H1 (cell line): ENCODE results near the gene GPSM1. TPM values are rescaled to one million over a fixed set of nuclear protein-coding genes. Genes with fewer than 3 reads are reported as not detected.

Experiments
- CTCF ChIA-PET: fragments of 300-600 bp; sonication (Branson Sonifier 250); formaldehyde crosslinking; loops from one replicate; lab custom pipeline; 2021; ENCODE audit not compliant: partially characterized antibody; lab: Charles Lee
- POLR2A ChIA-PET: fragments of 300-600 bp; sonication (Branson Sonifier 250); formaldehyde crosslinking; loops from one replicate; lab custom pipeline; 2021; ENCODE audit warnings: inconsistent platforms; ENCODE audit not compliant: partially characterized antibody; lab: Charles Lee
- DNase-seq, 2 experiments: peaks; one replicate each; pipeline versions ENCODE4 v3.0.0 to v3.0.0-alpha.2; 2010 to 2022; ENCODE audit warnings: low spot score in 2 of 2, low read depth in 1 of 2, mixed read lengths in 1 of 2
- FAIRE-seq: peaks from 2 replicates; lab custom pipeline; 2011; peaks lifted over from hg19 to GRCh38; lab: Jason Lieb, UNC
- H2AFZ ChIP-seq: 2 replicates; pipeline ENCODE4 v1.8.1; 2012; ENCODE audit warnings: low read length, inconsistent platforms
- H2AK5ac ChIP-seq: 2 replicates; pipeline ENCODE4 v1.6.1; 2013; ENCODE audit warnings: low read depth, low read length
- H2BK120ac ChIP-seq: replicated peaks from 2 replicates; pipeline ENCODE3; 2013; ENCODE audit warnings: low read depth, low read length, inconsistent platforms
- H2BK12ac ChIP-seq: 2 replicates; pipeline ENCODE4 v1.6.1; 2013; ENCODE audit warnings: low read depth, low read length
- H2BK15ac ChIP-seq: 2 replicates; pipeline ENCODE4 v1.6.1; 2013; ENCODE audit warnings: low read length
- H2BK20ac ChIP-seq: 2 replicates; pipeline ENCODE4 v1.6.1; 2013; ENCODE audit warnings: low read length
- H2BK5ac ChIP-seq: 2 replicates; pipeline ENCODE4 v1.6.1; 2013; ENCODE audit warnings: low read depth, low read length
- H3K14ac ChIP-seq: 2 replicates; pipeline ENCODE4 v1.6.1; 2013; ENCODE audit warnings: inconsistent platforms; ENCODE audit not compliant: insufficient read length
- H3K18ac ChIP-seq: 2 replicates; pipeline ENCODE4 v1.6.1; 2013; ENCODE audit warnings: low read length; ENCODE audit errors: extremely low read depth
- H3K23ac ChIP-seq: 2 replicates; pipeline ENCODE4 v1.6.1; 2013; ENCODE audit warnings: inconsistent platforms; ENCODE audit not compliant: insufficient read length
- H3K23me2 ChIP-seq: 2 replicates; pipeline ENCODE4 v1.6.1; 2013; ENCODE audit warnings: low read depth, low read length
- H3K27ac ChIP-seq: 2 replicates; pipeline ENCODE4 v1.6.1; 2011; ENCODE audit warnings: low read depth, low read length, inconsistent platforms
- H3K27me3 ChIP-seq, 4 experiments: replicated peaks in 1 of 4; 1 replicate in 1 of 4; 2 replicates in 3 of 4; pipeline versions ENCODE4 v1.6.1 to v1.8.1; 2011 to 2013; ENCODE audit warnings: low read length in 3 of 4, mild to moderate bottlenecking in 3 of 4, inconsistent platforms in 2 of 4, mixed read lengths in 2 of 4, moderate library complexity in 1 of 4; ENCODE audit not compliant: control insufficient read depth in 3 of 4, insufficient read depth in 3 of 4; ENCODE audit errors: extremely low read depth in 1 of 4
- H3K36me3 ChIP-seq, 4 experiments: 2 replicates each; pipeline versions ENCODE4 v1.6.1 to v1.8.1; 2011 to 2013; ENCODE audit warnings: mild to moderate bottlenecking in 4 of 4, low read length in 3 of 4, moderate library complexity in 2 of 4, control low read depth in 1 of 4, inconsistent platforms in 1 of 4; ENCODE audit not compliant: insufficient read depth in 4 of 4, control insufficient read depth in 2 of 4
- H3K4ac ChIP-seq: replicated peaks from 2 replicates; pipeline ENCODE3; 2013; ENCODE audit warnings: low read length, low read depth, mixed read lengths, inconsistent platforms; ENCODE audit not compliant: insufficient read length
- H3K4me1 ChIP-seq, 4 experiments: replicated peaks in 1 of 4; 1 replicate in 1 of 4; 2 replicates in 3 of 4; pipeline versions ENCODE4 v1.6.1 to v1.8.1; 2011 to 2013; ENCODE audit warnings: low read length in 3 of 4, inconsistent platforms in 2 of 4, mixed read lengths in 1 of 4; ENCODE audit not compliant: insufficient read depth in 4 of 4, control insufficient read depth in 3 of 4
- H3K4me2 ChIP-seq, 2 experiments: 2 replicates each; pipeline versions ENCODE4 v1.6.1 to v1.8.1; 2011 to 2013; ENCODE audit warnings: low read depth in 2 of 2, low read length in 2 of 2, control low read depth in 1 of 2, inconsistent platforms in 1 of 2, mild to moderate bottlenecking in 1 of 2; ENCODE audit not compliant: insufficient read depth in 1 of 2
- H3K4me3 ChIP-seq, 4 experiments: fragments of 200-600, 300-600 bp in 1 of 4; sonication (generic), shearing (Covaris generic), sonication (Bioruptor Twin) in 1 of 4; 2 replicates each; pipeline versions ENCODE4 v1.5.1 to v1.8.1; 2011 to 2016; ENCODE audit warnings: low read length in 4 of 4, low read depth in 3 of 4, control low read depth in 2 of 4, inconsistent platforms in 2 of 4, mild to moderate bottlenecking in 2 of 4, mixed read lengths in 1 of 4, moderate library complexity in 1 of 4; ENCODE audit not compliant: insufficient read depth in 2 of 4; ENCODE audit errors: extremely low read depth in 1 of 4
- H3K56ac ChIP-seq: replicated peaks from 2 replicates; pipeline ENCODE3; 2013; ENCODE audit warnings: low read depth, mild to moderate bottlenecking, mixed read lengths, low read length, inconsistent platforms; ENCODE audit not compliant: insufficient read length
- H3K79me1 ChIP-seq: 2 replicates; pipeline ENCODE4 v1.6.1; 2013; ENCODE audit warnings: low read depth, low read length, control low read depth
- H3K79me2 ChIP-seq, 2 experiments: 2 replicates each; pipeline versions ENCODE4 v1.6.1 to v1.8.1; 2012 to 2013; ENCODE audit warnings: low read length in 2 of 2, mild to moderate bottlenecking in 2 of 2, inconsistent platforms in 1 of 2; ENCODE audit not compliant: insufficient read depth in 2 of 2, control insufficient read depth in 1 of 2
- H3K9ac ChIP-seq, 4 experiments: replicated peaks in 1 of 4; 1 replicate in 1 of 4; 2 replicates in 3 of 4; pipeline versions ENCODE4 v1.6.1 to v1.8.1; 2011 to 2013; ENCODE audit warnings: low read depth in 3 of 4, low read length in 3 of 4, control low read depth in 2 of 4, mild to moderate bottlenecking in 2 of 4, moderate library complexity in 2 of 4, inconsistent platforms in 1 of 4; ENCODE audit errors: extremely low read depth in 1 of 4
- H3K9me3 ChIP-seq, 2 experiments: 2 replicates each; pipeline versions ENCODE4 v1.6.1 to v1.8.1; 2012 to 2013; ENCODE audit warnings: mild to moderate bottlenecking in 2 of 2, moderate library complexity in 2 of 2, control low read depth in 1 of 2, inconsistent platforms in 1 of 2, low read depth in 1 of 2, low read length in 1 of 2, mixed read lengths in 1 of 2; ENCODE audit not compliant: insufficient read depth in 2 of 2
- H4K20me1 ChIP-seq, 2 experiments: replicated peaks in 1 of 2; 2 replicates each; pipeline versions ENCODE3 to v1.8.1; 2011 to 2013; ENCODE audit warnings: inconsistent platforms in 2 of 2, low read length in 2 of 2, mild to moderate bottlenecking in 1 of 2; ENCODE audit not compliant: insufficient read depth in 2 of 2, control insufficient read depth in 1 of 2
- H4K5ac ChIP-seq: 2 replicates; pipeline ENCODE4 v1.6.1; 2013; ENCODE audit warnings: low read length, low read depth, mixed read lengths, inconsistent platforms; ENCODE audit not compliant: insufficient read length
- H4K8ac ChIP-seq: 2 replicates; pipeline ENCODE4 v1.8.0; 2013; ENCODE audit warnings: mild to moderate bottlenecking, moderate library complexity, low read length, inconsistent platforms; ENCODE audit not compliant: insufficient read depth; ENCODE audit errors: extremely low read depth
- H4K91ac ChIP-seq: replicated peaks from 2 replicates; pipeline ENCODE3; 2013; ENCODE audit warnings: low read length, mixed read lengths, inconsistent platforms; ENCODE audit not compliant: insufficient read length
- EZH2 ChIP-seq: fragments of 200-600 bp; sonication (generic); IDR thresholded peaks from 2 replicates; pipeline ENCODE4 v1.7.1; 2012; ENCODE audit warnings: low read depth, mild to moderate bottlenecking, moderate library complexity, low read length, inconsistent platforms; ENCODE audit not compliant: severe bottlenecking
- SRF ChIP-seq: IDR thresholded peaks from 2 replicates; pipeline ENCODE4 v1.6.1; 2011; ENCODE audit warnings: mild to moderate bottlenecking, low read depth, low read length, moderate library complexity
- WGBS, 2 experiments: shearing (Covaris generic) in 1 of 2; methylation state at CpG; one replicate each; pipeline versions ENCODE4 v1.1.6 to v1.1.7; 2013 to 2015; ENCODE audit warnings: low lambda C conversion rate in 2 of 2, mixed read lengths in 2 of 2, inconsistent platforms in 1 of 2, low coverage in 1 of 2, missing lambda C conversion rate in 1 of 2; ENCODE audit not compliant: insufficient replicate concordance in 2 of 2, insufficient coverage in 1 of 2, insufficient read length in 1 of 2; ENCODE audit errors: extremely low coverage in 1 of 2, missing lambda C conversion rate in 1 of 2; 5-methylcytosine and 5-hydroxymethylcytosine counted together
- polyA plus RNA-seq, 7 experiments: library from polyadenylated mRNA; depleted of rRNA in 3 of 7; stranded (reverse) in 5 of 7; unstranded in 2 of 7; fragments of >200 nt in 5 of 7; fragments of 200-250 nt in 2 of 7; gene quantifications; 1 replicate in 5 of 7; 2 replicates in 1 of 7; 4 replicates in 1 of 7; pipeline versions ENCODE4 v1.2.1 to v1.2.3, GENCODE V29; 2011 to 2013; ENCODE audit warnings: missing spikeins in 2 of 7, mixed read lengths in 2 of 7
- total RNA-seq: library from RNA; stranded (reverse); fragmentation: NEBNext Ultra II Directional; extraction: Animal tissue kit (Norgen Biotek cat#: 25700); gene quantifications from 2 replicates; pipeline ENCODE4 v1.2.1, GENCODE V29; 2021

Gene GPSM1
- total and polyA plus RNA-seq, 2 of the 8 experiments (the other 6 are each of a cell fraction or from before 2014, with no cell fraction given) = 12.8 to 18.0 TPM

- peaks cover 0 to 26% of the 10 kb centered on the region in 2 experiments; a peak in 2 of 4 replicates for H3K79me2 ChIP-seq
- no peak overlapping the region for H2BK15ac ChIP-seq
- H3K23ac ChIP-seq = no peak overlapping the region
- H4K20me1 ChIP-seq = peaks cover 4 to 14% of the 10 kb centered on the region in 2 experiments
- no peak overlapping the region for H2AK5ac ChIP-seq
- no peaks in the 10 kb centered on the region for H3K9me3 ChIP-seq
- ChIA-PET CTCF (interaction anchor here (1.0 to 1.6 kb wide), 5 partner anchors 8 to 85 kb away, joined by 3 to 4 read pairs (median 3); no protein-coding TSS in a partner anchor), POLR2A (interaction anchor here (1.0 to 14.6 kb wide), 5 partner anchors 10 to 33 kb away, joined by 3 to 139 read pairs (median 72); partner anchors contain the start of genes CARD9, DNLZ, ENTR1 and PMPCA)
- H2BK20ac ChIP-seq = no peak overlapping the region
- peaks cover 34 to 57% (median 50%) of the 10 kb centered on the region in 4 experiments for H3K36me3 ChIP-seq
- no peaks in the 10 kb centered on the region for H3K27me3 ChIP-seq
- peaks cover 0 to 10% (median 7%) of the 10 kb centered on the region in 4 experiments; a peak in 5 of 7 replicates for H3K4me1 ChIP-seq
- no peak overlapping the region for H4K8ac ChIP-seq
- no peak overlapping the region for H3K18ac ChIP-seq
- no peak overlapping the region for H3K56ac ChIP-seq
- H3K4ac ChIP-seq = no peak overlapping the region
- H2AFZ ChIP-seq = no peak overlapping the region
- no peak overlapping the region for H2BK120ac ChIP-seq
- no peak overlapping the region for H3K14ac ChIP-seq
- no peak overlapping the region for H4K91ac ChIP-seq
- H3K9ac ChIP-seq = no peak overlapping the region
- no CpG with 5 or more reads among the region's 6 CpGs for WGBS, 2 experiments
- no peak overlapping the region for H2BK12ac ChIP-seq
- no peak overlapping the region for H2BK5ac ChIP-seq
- no peak overlapping the region for H3K4me3 ChIP-seq
- TF ChIP-seq SRF (no peak), EZH2 (no peak)
- no peak overlapping the region for H3K4me2 ChIP-seq
- H3K23me2 ChIP-seq = peaks cover 6% of the 10 kb centered on the region; the same call in 1 of the 2 replicates
- DNase-seq (no peak), FAIRE-seq (no peak)
- H3K27ac ChIP-seq = no peak overlapping the region
- H4K5ac ChIP-seq = no peak overlapping the region
- H3K79me1 ChIP-seq = peaks cover 10% of the 10 kb centered on the region; the same call in 1 of the 2 replicates
These were observed 70.3 kb downstream of the GPSM1 start for GRCh38 chr9:136397643-136398042.
